MM.1S (cell line): ENCODE data around the gene WIPF3.

Experiments used
- EZH2 ChIP-seq: fragments of 300-600 bp; sonication (generic); optimal IDR thresholded peaks from 2 replicates; pipeline ENCODE3; 2017; ENCODE audit warnings: low read depth, mild to moderate bottlenecking, antibody characterized with exemption, low read length, mixed read lengths
- EZH2phosphoT487 ChIP-seq: fragments of 300-600 bp; sonication (generic); IDR thresholded peaks from 2 replicates; pipeline ENCODE4 v1.6.1; 2018; ENCODE audit warnings: antibody characterized with exemption, low read length
- TF ChIP-seq, protein P1 (sequence below): fragments of 300-600 bp; sonication (generic); IDR thresholded peaks from 2 replicates; pipeline ENCODE4 v1.5.1; 2016; ENCODE audit warnings: antibody characterized with exemption, low read length, mixed read lengths

DNA sequence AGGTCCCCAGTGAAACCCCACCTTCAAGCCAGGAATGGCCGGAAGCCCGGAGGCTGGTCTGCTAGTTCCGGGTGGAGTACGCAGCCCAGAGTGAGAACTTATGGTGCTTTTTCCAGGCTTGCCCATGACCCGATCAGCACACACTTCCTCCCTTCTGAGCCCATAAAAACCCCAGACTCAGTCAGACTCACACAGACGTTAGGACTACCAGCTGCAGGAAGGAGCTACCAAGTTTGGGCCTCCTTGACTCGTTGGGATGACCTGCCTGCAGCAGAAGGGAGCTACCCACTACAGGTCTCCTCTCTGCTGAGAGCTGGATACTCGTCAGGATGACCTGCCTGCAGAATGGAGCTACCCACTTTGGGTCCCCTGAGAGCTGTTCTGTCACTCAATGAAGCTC, 144.2 kb downstream of the WIPF3 start:
- TF ChIP-seq, protein P1, sequence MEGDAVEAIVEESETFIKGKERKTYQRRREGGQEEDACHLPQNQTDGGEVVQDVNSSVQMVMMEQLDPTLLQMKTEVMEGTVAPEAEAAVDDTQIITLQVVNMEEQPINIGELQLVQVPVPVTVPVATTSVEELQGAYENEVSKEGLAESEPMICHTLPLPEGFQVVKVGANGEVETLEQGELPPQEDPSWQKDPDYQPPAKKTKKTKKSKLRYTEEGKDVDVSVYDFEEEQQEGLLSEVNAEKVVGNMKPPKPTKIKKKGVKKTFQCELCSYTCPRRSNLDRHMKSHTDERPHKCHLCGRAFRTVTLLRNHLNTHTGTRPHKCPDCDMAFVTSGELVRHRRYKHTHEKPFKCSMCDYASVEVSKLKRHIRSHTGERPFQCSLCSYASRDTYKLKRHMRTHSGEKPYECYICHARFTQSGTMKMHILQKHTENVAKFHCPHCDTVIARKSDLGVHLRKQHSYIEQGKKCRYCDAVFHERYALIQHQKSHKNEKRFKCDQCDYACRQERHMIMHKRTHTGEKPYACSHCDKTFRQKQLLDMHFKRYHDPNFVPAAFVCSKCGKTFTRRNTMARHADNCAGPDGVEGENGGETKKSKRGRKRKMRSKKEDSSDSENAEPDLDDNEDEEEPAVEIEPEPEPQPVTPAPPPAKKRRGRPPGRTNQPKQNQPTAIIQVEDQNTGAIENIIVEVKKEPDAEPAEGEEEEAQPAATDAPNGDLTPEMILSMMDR = no peak
- TF ChIP-seq EZH2 (no peak), EZH2phosphoT487 (no peak)
